HG03457 (cell line): ENCODE measurements around the gene NETO2.
"Not testable (repeated sequence)": the region's sequence is repeated elsewhere in the genome, so short reads cannot be mapped to it uniquely, and the experiment has no call there.

Source experiments
- ATAC-seq: cut with Tn5 transposase; IDR thresholded peaks from one replicate; pipeline ENCODE4 v1.9.1; 2021; ENCODE audit warnings: moderate number of reproducible peaks; ENCODE audit not compliant: unreplicated experiment

NETO2 gene

DNA sequence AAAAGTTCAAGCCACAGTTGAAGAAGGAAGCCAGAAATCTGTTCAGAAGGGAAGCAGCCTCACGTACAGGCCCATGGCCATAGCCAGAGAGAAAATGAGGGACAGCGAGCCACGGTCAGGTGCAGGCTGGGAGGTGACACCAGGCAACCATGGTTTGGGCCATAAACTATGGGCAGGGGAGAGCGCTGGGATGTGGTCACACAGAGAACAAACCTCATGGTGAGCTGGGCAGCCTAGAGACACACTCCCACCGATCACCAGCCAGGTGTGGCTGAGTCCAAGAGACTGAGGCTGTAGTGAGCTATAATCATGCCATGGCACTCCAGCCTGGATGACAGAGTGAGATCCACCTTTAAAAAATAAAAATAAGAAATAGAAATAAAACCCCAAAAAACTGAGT lies 76.5 kb downstream of the NETO2 start:
- no peak for ATAC-seq

DNA sequence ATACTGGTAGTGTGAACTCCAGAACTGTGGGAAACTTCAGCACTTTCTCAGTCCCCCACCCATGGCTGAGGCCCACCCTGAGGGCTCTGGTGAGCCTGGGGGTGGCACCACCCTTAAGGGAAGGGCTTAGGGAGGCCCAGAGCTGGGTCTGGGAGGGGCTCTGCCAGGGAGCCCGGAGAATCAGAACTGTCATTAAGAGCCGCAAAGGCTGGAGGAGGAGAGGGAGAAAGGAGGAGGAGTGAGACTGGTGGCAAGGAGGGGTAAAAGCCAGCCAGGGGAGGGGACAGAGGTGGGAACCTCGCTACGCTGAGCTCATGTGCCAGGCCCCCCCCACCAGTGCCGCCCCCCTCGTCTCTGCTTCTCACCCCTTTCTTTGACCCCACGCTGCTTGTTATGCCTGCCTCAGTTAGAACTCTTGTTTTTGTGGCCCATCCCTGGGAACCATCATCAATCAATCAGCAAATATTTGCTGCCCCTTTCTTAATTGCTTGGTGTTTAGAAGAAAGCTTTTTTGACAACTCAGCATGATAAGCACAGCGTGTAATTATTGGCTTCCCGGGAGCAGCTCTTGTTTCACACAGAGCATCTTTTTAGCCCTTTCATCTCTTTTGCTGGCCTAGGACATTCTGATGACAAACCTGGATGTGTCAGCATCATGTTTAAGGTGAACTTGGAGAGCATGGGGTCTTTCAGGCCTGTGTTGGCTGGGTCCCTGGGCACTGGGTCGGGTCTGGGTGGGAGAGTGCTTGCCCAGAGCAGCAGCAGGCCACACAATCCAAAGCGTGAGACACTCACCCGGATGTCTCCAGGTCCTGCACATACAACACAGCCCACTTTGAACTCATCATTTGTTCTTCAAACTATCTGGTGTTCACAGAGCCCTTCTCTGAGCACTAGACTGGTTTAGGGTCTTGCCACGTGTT lies 77.7 kb downstream of the NETO2 start:
- ATAC-seq, result no peak

- no peak for ATAC-seq
Observed at GRCh38 chr16:47064775-47065174, 79.0 kb downstream of the NETO2 start.

DNA sequence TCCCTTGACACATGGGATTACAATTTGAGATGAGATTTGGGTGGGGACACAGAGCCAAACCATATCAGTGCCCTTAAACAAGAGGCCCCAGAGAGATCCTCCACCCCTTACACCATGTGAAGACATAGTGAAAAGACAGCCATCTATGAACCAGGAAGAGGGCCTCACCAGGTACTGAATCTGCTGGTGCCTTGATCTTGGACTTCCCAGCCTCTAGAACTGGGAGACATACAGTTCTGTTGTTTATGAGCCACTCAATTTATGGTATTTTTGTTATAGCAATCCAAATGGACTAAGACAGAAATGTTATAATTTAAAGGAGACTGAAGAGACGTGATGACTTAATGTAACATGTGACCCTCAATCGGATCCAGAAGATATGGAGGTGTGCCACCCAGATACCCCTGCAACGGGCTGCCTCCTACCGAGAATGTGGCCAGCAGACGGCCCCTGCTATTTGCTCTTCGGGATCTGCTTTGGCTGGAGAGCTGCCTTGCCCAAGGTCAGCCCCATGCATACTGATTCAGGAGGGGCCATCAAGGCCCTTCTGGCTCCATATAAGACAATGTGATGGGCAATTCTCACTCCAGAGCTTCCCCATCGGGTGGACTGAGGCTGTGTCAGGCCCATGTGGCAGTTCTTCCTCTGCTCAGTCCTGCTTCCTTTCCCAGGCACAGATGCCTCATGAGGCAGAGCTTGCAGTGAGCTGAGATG lies 80.6 kb downstream of the NETO2 start:
- ATAC-seq, result no peak

GRCh38 chr16:47061204-47061603 lies 82.5 kb downstream of the NETO2 start:
- no peak for ATAC-seq

DNA sequence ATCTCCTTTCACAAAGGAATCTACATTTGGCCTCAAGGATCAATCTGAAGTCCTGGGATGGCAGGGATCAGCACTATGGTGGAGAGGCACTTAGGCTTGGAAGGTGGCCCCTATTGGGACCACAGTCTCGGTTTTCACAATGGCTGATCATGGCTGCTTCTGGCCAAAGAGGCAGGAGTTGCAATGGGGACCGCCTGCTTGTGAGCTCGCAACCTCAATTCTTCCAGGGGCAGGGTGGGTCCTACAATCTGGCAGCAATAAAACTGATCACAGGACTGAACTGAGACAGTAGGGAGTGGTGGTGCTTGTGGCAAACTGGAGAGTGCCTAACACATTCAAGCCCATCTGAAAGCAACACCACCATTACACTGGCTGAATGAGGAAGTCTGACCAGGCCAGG lies 83.1 kb downstream of the NETO2 start:
- ATAC-seq, result no peak

DNA sequence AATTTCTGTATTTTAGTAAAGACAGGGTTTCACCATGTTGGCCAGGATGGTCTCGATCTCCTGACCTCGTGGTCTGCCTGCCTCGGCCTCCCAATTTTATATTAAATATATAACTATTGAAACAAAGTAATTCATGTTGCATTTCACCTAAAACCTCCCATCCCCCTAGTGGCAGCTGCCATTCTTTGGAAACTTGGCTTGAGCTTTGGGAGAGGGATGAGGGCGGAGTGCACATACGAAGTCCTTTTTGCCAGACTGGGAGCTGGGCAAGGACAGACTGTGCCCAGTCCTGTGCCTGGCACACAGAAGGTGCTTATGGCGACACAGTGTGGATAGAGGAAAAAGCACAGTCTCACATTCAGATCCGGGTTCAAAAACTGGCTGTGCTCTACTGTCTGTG lies 83.8 kb downstream of the NETO2 start:
- ATAC-seq, result no peak

DNA sequence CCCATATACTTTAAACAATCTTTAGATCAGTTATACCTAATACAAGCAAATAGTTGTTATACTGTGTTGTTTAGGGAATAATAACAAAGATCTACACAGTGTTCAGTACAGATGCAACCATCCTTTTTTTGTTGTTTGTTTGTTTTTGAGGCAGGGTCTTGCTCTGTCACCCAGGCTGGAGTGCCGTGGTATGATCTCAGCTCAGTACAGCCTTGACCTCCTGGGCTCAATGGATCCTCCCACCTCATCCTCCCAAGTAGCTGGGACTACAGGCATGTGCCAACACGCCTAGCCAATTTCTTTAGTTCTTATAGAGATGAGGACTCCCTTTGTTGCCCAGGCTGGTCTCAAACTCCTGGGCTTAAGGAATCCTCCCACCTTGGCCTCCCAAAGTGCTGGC lies 84.6 kb downstream of the NETO2 start:
- ATAC-seq, result not testable (repeated sequence)

DNA sequence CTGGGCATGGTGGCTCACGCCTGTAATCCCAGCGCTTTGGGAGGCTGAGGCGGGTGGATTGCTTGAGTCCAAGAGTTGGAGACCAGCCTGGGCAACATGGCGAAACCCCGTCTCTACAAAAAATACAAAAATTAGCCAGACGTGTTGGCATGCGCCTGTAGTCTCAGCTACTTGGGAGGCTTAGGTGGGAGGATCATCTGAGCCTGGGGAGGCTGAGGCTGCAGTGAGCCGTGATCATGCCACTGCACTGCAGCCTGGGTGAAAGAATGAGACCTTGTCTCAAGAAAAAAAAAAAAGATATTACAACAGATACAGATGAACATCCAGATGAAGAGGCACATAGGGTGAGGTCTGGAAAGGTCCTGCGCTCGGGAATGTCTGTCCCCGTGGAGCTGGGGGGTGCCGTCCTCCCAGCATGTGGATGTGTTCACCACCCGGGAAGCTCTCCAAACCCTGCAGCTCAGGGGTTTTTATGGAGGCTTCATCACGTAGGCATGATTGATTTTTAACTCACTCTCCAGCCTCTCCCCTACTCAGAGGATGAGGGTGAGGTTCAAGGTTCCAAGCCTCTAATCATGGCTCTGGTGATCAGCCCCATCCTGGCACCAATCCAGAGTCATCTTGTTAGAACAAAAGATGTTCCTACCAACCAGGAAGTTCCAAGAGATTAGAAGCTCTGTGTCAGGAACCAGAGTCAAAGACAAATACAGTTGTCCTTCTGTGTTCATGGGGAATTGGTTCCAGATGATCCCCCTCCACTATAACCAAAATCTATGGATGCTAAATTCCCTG lies 85.3 kb downstream of the NETO2 start:
- ATAC-seq, result no peak

- ATAC-seq, result no peak
Observed at GRCh38 chr16:47057630-47057993, 86.1 kb downstream of the NETO2 start.

- no peak for ATAC-seq
Observed at GRCh38 chr16:47056688-47057629, 86.8 kb downstream of the NETO2 start.

DNA sequence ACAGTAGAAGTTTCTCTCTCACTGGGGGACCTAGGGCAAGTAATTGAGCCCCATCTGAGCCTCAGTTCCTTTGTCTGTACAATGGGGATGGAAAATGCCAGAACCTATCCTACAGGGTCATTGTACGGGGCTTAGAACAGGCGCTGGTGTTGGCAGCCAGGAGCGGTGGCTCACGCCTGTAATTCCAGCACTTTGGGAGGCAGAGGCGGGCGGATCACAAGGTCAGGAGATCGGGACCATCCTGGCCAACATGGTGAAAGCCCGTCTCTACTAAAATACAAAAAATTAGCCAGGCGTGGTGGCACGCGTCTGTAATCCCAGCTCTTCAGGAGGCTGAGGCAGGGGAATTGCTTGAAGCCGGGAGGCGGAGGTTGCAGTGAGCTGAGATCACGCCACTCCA lies 87.7 kb downstream of the NETO2 start:
- not testable (repeated sequence) for ATAC-seq

DNA sequence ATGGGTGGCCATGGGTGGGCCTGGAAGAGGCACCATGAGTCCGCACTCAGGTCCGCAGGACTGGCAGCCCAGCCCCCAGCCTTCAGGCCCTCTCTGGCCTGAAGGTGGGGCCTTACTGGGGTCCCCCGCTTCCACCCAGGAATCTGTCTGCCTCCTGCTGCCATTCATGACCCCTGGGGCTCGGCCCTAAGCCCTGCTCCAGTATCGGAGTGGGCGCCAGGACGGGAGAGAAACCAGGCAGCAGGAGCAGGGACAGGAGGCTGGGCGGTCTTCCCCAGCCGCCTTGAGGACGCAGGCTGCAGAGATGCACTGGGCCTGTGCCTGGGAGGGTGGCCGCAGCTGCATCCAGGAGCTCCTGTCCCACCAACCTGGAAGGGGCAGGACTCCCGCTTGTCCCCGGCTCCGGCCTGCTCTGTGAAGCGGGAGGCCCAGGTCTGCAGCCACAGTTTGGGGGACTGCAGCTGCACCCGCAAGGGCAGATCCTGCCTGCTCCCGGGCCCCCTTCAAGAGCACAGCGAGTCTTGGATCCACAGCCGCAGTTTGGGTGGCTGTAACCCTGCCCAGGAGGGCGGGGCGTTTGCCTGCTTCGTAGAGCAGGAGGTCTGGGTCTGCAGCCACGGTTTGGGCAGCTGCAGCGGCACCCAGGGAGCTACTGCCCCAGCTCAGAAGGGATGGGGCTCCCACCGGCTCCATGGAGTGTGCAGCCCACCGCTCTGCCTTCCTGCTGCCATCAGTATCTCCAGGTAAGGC lies 88.4 kb downstream of the NETO2 start:
- no peak for ATAC-seq

DNA sequence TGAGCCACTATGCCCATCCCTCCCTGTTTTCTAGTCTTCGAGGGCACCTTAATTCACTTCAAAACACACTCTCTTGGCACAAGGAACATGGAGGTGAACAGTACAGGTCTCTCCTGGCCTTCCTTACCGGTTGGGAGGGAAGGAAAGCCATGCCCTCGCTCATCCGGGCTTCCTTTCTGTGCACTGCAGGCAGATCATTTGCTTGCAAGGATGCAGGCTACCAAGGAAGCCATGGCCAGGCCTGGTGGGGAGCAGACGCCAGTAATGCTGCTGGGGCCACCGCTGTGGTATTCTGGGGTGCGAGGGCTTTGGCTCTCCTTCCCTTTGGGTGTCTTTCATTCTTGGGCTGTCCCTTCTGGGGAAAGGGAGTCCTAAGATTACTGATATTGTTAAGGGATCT lies 89.4 kb downstream of the NETO2 start:
- no peak for ATAC-seq

- no peak for ATAC-seq
Observed at GRCh38 chr16:47053895-47054294, 89.8 kb downstream of the NETO2 start.

GRCh38 chr16:47052666-47053640 lies 90.8 kb downstream of the NETO2 start:
- no peak for ATAC-seq

DNA sequence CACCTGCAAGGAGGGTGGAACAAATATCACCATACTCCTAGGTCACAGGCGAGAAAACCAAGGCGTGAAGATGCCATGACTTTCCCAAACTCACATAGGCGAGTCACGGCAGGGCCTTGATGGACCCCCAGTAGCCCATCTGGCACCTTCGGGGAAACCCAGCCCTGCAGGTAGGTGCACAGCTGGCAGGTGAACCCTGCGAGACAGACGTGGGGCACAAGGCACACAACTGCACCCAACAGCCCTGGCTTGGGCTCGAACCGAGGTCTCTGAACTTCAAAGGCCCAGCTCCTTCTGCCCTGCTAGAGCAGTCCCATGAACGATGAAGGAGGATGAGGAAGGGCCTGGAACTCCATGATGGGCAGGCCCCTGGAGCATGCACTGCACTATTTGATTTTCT lies 92.7 kb downstream of the NETO2 start:
- ATAC-seq, result no peak

DNA sequence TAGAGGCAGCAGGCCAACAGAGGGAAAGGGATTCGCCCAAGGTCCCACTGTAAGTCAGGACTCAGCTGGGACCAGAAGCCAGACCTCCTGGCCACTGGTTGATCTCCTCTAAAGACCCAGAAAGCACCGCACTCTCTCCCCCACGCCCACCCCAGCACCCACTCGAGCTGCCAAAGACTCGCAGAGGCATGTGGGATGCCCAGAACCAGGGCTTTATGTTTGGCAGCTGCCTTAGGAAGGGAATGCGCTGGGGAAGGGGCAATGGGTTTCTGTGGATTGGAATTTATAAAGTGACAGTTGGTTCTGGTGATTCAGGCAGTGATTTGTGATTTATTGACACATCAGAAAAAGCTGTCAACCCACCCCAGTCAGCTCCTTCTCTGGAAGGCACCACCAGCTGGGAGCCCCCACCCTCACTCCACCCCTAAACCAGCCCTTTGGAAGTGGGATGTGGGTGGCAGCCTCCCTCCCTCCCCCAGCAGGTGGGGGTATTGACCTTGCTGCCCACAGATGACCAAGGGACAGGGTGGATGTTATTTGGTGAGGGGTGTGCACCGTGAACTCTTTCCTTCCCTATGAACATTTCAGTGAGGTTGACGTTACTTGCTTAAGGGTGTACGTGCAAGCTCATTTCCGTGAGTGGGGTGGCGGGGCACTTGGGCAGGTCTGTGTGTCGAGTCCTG lies 93.7 kb downstream of the NETO2 start:
- no peak for ATAC-seq
